ENCODE measurements around the gene SLC28A3.

SLC28A3 gene

GRCh38 chr9:84339503-84339902 lies 1.1 kb downstream of the SLC28A3 start:
- no peak for DNase-seq

DNA sequence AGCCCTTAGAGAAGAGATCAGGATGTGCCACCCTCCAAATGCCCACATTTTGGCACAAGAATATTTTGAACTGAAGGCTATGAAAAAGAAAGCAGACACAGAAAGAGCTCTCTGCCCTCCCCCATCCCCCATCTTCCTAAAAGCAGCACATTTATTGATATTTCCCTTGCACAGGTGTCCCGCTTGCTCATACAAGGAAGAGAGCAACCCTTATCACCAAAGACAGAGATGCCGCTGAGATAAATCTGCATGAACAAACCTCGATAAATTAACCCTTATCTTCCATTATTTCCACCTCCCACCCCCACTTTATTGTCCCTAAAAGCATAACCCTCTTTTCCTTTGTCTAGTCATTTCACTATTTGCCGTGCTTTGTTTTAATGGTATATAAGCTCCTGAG lies 1.8 kb downstream of the SLC28A3 start:
- DNase-seq = no peak

- DNase-seq = no peak
Measured at GRCh38 chr9:84337252-84337651, 3.3 kb downstream of the SLC28A3 start.

- no peak for DNase-seq
Measured at GRCh38 chr9:84331119-84331809, 9.3 kb downstream of the SLC28A3 start.

GRCh38 chr9:84330246-84330645 lies 10.3 kb downstream of the SLC28A3 start:
- DNase-seq = no peak

- DNase-seq = no peak
Measured at GRCh38 chr9:84327184-84327583, 13.4 kb downstream of the SLC28A3 start.

DNA sequence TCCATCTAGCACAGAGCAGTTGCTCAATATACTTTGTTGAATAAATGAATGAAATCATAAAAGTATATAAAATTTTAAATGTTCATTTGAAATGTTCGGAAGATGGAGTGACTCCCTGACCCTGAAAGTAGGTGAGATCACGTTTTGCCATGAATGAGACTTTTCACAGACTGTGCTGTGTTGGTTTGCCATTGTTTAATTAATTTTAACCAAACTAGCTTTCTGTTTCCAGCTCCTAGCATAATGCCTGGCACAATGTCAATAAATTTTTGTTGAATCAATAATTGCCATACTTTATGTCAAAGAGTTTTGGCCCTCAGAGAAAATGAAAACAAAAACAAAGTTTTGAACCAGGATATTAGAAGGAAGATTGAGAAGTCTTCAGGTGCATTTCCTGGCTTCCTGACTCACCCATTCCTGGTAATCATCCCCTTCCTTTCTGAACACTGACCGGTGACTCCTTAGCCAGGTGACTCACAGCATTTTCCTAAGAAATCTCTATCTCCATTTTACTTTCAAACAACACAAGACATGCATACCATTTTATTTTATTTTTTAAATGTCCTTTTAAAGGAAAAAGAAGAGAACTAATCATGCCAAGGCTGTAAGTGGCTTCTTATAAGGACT lies 15.1 kb downstream of the SLC28A3 start:
- DNase-seq = no peak

DNA sequence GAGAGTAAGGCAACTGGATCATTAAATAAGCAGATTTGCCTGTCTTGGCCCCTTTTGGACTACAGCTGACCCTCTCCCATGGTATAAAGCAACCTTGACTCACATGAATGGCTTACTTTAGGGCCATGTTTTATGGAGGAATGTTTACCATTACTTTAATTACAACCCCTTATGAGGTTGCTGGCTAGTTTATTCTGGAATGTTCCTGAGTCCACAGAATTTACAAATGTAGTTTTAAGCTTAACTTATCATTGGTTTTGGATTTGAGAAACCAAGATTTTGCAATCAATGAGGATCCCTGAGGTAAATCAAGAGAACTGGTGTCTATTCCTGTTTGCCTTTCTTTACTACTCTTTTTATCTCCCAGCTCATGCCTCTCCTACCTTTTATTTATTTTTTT lies 15.7 kb downstream of the SLC28A3 start:
- DNase-seq = no peak

GRCh38 chr9:84323858-84324257 lies 16.7 kb downstream of the SLC28A3 start:
- no peak for DNase-seq

GRCh38 chr9:84322828-84323227 lies 17.7 kb downstream of the SLC28A3 start:
- no peak for DNase-seq

- no peak for DNase-seq
Measured at GRCh38 chr9:84320231-84320630, 20.3 kb downstream of the SLC28A3 start.

DNA sequence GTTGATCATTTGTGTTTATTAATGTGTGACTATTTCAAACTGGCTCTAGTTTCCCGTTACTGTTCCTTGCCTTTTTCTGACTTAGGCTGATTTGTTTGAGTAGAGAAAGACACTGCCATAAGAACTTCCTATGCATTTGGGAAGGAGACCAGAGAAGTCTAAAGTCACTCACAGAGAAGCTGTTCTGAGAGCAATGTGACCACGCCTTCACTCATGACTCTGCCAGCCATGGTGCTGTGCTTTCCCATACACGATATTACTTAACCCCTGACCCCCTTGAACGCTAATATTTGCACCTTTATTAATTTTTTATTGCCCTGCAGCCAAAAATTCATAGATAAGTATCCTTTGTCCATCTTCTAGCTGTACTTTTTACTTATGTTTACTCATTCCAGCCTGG lies 20.9 kb downstream of the SLC28A3 start:
- no peak for DNase-seq

- no peak for DNase-seq
Measured at GRCh38 chr9:84318981-84319380, 21.6 kb downstream of the SLC28A3 start.

- no peak for DNase-seq
Measured at GRCh38 chr9:84317563-84317962, 23.0 kb downstream of the SLC28A3 start.

DNA sequence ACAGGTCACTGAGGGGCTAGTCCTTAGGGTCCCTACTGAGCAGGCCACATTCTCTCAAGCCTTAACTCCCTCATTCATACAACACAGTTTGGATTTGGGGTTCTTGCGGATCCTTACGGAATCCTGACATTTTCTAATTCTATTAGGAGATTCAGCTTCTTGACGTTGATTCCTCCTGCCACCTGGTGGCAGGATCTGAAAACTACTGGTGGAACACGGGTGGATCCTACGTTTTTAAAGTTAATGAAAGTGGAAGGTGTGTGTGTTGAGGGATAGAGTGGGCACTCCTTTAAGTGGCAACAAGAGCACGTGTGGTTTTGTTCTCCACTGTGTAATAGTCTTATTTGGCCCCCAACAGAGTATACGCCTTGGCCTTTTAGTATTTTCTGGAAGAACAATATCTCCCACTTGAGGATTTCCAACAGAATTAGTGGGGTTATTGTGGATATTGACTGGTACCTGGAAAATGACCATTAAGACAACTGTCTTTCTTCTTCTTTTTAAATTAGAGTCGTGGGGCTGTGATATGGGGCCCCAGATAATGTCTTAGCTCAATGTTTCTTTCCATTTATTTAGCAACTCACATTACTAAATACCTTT lies 25.2 kb downstream of the SLC28A3 start:
- peak; percentile 33 for DNase-seq

DNA sequence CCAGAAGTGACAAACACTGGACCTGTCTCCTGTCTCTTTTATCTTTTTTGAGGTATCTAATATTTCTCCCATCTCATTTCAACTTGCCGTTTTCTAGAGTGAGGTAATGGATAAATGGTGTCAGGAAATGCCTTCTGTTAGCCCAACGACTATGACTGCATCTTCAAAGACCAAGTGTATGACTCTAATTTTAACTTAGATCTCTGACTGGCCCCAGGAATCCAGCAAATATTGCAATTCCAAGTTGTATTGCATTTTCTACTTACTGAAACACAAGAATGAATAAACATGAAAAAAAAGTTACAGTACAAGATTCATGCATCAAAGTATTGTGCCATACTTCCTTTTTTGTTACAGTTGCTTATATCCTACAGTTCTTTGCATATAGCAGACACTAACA lies 26.3 kb downstream of the SLC28A3 start:
- DNase-seq = no peak

GRCh38 chr9:84310883-84311282 lies 29.7 kb downstream of the SLC28A3 start:
- no peak for DNase-seq

DNA sequence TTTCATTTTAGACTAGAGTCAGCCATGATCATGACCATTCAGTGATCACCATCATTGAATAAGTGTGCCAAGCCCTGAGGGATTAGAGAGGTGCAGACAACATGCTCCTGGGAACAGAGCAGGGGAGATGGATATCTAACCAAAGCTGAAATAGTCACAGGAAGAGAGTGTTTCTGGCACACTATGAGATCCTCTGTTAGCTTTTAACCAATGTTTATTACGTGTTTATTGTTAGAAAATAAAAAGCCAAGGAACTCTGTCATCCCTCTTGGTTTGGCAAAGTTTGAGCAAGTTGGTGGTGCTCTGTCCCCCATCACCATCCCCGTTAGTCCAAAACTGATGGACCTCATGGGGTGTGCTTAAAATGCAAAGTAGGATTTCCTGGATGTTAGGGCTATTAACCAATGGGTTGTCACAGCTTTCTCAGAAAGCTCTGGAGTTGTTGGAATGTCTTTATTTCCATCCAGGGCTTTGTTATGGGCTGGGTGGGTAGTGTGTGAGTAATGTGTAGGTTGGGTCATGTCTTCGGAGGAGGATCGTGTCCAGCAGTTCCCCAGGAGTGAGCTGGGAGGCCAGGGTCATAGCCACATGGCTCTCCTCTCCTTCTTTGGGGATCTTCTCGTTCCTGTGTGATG lies 34.9 kb downstream of the SLC28A3 start:
- no peak for DNase-seq

GRCh38 chr9:84304166-84304565 lies 36.4 kb downstream of the SLC28A3 start:
- DNase-seq = no peak

DNA sequence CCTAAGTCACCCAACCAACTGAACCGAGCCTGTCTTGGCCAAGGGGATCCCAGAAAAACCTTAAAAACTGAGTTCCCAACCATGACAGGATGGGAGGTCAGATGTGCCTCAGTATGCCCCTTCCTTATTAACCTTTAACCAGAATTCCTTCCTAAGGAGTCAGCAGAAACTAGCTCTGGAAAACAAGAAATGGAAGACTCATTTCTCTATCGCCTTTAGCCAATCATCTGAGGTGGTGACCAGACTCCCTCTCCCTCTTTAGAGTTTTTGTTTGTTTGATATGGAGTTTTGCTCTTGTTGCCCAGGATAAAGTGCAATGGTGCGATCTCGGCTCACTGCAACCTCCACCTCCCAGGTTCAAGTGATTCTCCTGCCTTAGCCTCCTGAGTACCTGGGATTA lies 37.5 kb downstream of the SLC28A3 start:
- no peak for DNase-seq

- no peak for DNase-seq
Measured at GRCh38 chr9:84301851-84302250, 38.7 kb downstream of the SLC28A3 start.

DNA sequence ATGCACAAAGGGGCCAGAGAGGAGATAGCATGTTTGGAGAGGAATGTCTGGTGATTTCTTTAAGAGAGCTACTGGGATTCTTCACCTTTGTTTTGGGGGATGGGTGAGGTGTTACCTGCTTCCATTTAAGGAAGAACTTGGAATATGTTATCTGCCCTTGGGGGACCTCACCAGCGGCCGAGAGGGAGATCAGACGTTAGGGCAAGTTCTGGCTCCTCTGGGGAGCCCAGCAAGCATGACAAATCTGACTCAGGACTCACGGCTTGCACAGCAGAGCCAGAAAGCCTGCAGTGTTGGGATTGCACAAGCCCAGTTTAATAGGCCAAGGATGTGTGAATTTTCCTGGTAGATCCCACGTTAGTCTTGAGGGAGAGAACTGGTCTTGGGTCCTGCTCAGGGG lies 40.3 kb downstream of the SLC28A3 start:
- no peak for DNase-seq

DNA sequence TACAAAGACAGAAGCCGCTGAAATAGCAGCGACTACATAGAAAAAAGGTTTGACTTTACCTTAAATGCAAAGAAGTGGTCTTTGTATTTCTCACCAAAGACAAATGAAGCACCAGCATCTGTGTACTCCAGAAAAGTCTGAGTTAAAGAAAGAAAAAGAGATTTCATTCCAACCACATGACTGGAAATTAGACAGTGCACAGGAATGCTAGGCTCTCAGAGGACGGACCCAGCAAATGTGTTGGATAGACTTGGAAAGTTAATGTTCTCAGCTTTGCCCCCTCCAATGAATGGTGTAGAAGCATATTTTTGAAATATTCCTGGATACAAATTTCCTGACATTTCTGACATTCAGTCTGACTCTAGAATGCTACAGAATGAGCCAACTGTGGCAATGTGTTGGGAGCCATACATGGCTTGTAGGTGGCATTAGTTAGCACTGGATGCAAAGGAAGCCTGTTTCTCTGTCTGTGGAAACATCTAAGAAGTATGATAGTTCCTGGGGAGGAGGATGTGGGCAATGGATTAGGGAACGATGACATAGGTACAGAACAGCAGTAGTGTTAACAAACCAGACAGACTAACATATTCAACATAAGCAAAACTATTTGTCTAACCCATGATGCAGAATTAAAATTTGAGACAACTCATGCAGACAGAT lies 43.3 kb downstream of the SLC28A3 start:
- DNase-seq = no peak
